H1 (cell line): ENCODE measurements around the gene PDZD4.

Experiments
- GTF2F1 ChIP-seq: IDR thresholded peaks from 2 replicates; pipeline ENCODE4 v1.6.1; 2012; ENCODE audit warnings: low read depth, low read length, improper control_type of control experiment, borderline replicate concordance
- NANOG ChIP-seq: IDR thresholded peaks from 2 replicates; pipeline ENCODE4 v1.6.1; 2011; ENCODE audit warnings: low read length, low read depth, mild to moderate bottlenecking, inconsistent platforms; ENCODE audit not compliant: insufficient read depth, poor library complexity, severe bottlenecking
- SP1 ChIP-seq: IDR thresholded peaks from 2 replicates; pipeline ENCODE4 v1.6.1; 2011; ENCODE audit warnings: low read depth, low read length
- SUZ12 ChIP-seq: fragments of 200-600 bp; sonication (generic); IDR thresholded peaks from 2 replicates; pipeline ENCODE4 v1.6.1; 2012; ENCODE audit warnings: mild to moderate bottlenecking, inconsistent platforms, low read length, moderate library complexity, mixed read lengths
- TF ChIP-seq, protein P1 (sequence below), 3 experiments: IDR thresholded peaks; 1 replicate in 2 of 3; 2 replicates in 1 of 3; pipeline versions ENCODE4 v1.5.1 to v1.6.1; 2011; ENCODE audit warnings: low read length in 3 of 3, mild to moderate bottlenecking in 3 of 3, inconsistent platforms in 2 of 3, low read depth in 1 of 3, moderate library complexity in 1 of 3; ENCODE audit not compliant: insufficient read depth in 1 of 3; ENCODE audit errors: control extremely low read depth in 1 of 3

DNA sequence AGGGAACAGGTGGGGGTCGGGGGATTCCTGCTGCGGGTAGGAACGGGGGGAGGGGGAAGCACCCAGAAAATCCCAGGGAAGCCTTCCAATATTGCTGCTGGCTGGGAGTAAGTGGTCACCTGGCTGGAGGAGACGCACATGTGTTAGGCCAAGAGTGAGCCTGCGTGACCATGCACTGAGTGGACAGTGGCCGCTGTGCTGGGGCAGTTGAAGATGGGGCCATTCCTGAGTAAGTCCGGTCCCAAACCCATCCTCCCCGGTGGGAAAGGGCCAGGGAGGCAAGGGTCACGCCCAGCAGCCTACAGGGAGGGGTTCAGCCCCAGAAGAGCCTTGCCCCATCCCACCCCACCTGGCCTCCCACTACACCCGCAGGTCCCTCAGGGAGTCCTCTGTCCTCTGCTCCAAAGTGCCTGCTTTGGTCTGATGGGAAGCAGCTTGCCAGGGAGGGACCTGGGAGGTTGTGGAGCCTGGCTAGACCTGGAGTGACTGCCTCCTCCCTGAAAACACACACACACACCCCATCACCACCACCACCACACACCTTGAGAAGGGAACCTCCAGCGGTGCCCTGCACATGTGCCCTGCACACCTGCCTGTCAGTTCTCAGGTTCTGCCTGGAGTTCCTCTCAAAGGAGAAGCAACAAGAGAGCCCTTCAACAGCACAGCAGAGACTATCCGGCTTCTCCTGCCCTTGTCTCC, 49.5 kb upstream of the PDZD4 start:
- TF ChIP-seq, protein P1, sequence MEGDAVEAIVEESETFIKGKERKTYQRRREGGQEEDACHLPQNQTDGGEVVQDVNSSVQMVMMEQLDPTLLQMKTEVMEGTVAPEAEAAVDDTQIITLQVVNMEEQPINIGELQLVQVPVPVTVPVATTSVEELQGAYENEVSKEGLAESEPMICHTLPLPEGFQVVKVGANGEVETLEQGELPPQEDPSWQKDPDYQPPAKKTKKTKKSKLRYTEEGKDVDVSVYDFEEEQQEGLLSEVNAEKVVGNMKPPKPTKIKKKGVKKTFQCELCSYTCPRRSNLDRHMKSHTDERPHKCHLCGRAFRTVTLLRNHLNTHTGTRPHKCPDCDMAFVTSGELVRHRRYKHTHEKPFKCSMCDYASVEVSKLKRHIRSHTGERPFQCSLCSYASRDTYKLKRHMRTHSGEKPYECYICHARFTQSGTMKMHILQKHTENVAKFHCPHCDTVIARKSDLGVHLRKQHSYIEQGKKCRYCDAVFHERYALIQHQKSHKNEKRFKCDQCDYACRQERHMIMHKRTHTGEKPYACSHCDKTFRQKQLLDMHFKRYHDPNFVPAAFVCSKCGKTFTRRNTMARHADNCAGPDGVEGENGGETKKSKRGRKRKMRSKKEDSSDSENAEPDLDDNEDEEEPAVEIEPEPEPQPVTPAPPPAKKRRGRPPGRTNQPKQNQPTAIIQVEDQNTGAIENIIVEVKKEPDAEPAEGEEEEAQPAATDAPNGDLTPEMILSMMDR (IDR thresholded peaks at IDR 0.05; ENCODE audit: control extremely low read depth in 1 of 3, insufficient read depth in 1 of 3, low read depth in 1 of 3, low read length in 3 of 3), result no peak
- TF ChIP-seq NANOG, result no peak
- no peak for TF ChIP-seq SUZ12
- TF ChIP-seq GTF2F1, result no peak
- TF ChIP-seq SP1, result no peak
